SK-N-MC (cell line): ENCODE results near the gene ATP6AP1.

Source experiments
- EZH2 ChIP-seq: fragments of 200-600 bp; sonication (generic); IDR thresholded peaks from one replicate; pipeline ENCODE4 v1.6.1; 2017; ENCODE audit warnings: antibody characterized with exemption
- POLR2AphosphoS5 ChIP-seq: IDR thresholded peaks from 2 replicates; pipeline ENCODE4 v1.6.1; 2012; ENCODE audit warnings: mild to moderate bottlenecking, low read depth, low read length, borderline replicate concordance

DNA sequence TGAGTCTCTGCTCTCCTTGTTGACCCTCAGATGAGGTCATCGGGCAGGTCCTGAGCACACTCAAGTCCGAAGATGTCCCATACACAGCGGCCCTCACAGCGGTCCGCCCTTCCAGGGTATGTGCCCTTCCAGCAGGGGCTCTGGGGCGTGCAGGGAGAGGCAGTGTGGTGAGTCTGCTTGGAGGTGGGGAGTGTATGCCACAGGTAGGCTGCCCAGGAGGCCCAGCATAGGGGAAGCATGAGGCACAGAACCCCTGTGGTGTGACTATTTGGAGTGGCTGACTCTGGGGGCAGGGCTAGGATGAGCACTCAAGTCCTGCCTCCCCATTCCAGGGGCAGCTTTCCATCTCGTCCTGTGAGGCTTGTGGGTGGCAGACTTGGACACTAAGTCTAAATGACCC is 5.1 kb downstream of the ATP6AP1 start:
- no peak for TF ChIP-seq POLR2AphosphoS5
- no peak for TF ChIP-seq EZH2
